ENCODE results near the gene PLEKHB1.
A peak's percentile ranks its signal among the peaks of the same experiment; 100 is the strongest.

The PLEKHB1 gene

GRCh38 chr11:73648121-73648520 is 1.7 kb downstream of the PLEKHB1 start:
- no peak for DNase-seq

- no peak for DNase-seq
These were observed 2.2 kb downstream of the PLEKHB1 start for GRCh38 chr11:73648571-73649046.

- DNase-seq, result no peak
These were observed 2.8 kb downstream of the PLEKHB1 start for GRCh38 chr11:73649206-73649605.

GRCh38 chr11:73650400-73650799 is 4.0 kb downstream of the PLEKHB1 start:
- DNase-seq, result no peak

GRCh38 chr11:73651252-73651651 is 4.9 kb downstream of the PLEKHB1 start:
- DNase-seq, result no peak

- DNase-seq, result no peak
These were observed 5.3 kb downstream of the PLEKHB1 start for GRCh38 chr11:73651661-73652045.

GRCh38 chr11:73652046-73652730 is 5.8 kb downstream of the PLEKHB1 start:
- DNase-seq, result no peak

- no peak for DNase-seq
These were observed 6.6 kb downstream of the PLEKHB1 start for GRCh38 chr11:73652856-73653559.

GRCh38 chr11:73653996-73654395 is 7.6 kb downstream of the PLEKHB1 start:
- no peak for DNase-seq

GRCh38 chr11:73654482-73655021 is 8.2 kb downstream of the PLEKHB1 start:
- no peak for DNase-seq

GRCh38 chr11:73655686-73656085 is 9.3 kb downstream of the PLEKHB1 start:
- no peak for DNase-seq

GRCh38 chr11:73656985-73657384 is 10.6 kb downstream of the PLEKHB1 start:
- DNase-seq, result no peak

- no peak for DNase-seq
These were observed 13.6 kb downstream of the PLEKHB1 start for GRCh38 chr11:73659961-73660360.

- no peak for DNase-seq
These were observed 14.2 kb downstream of the PLEKHB1 start for GRCh38 chr11:73660497-73661034.

GRCh38 chr11:73661035-73661628 is 14.8 kb downstream of the PLEKHB1 start:
- peak; percentile 86 to 92 for DNase-seq

GRCh38 chr11:73662445-73663157 is 16.2 kb downstream of the PLEKHB1 start:
- no peak for DNase-seq

- peak in 1 of 2 donors; percentile 41 for DNase-seq
These were observed 17.5 kb downstream of the PLEKHB1 start for GRCh38 chr11:73663604-73664495.

- no peak for DNase-seq
These were observed 18.5 kb downstream of the PLEKHB1 start for GRCh38 chr11:73664877-73665276.

GRCh38 chr11:73667891-73668290 is 21.5 kb downstream of the PLEKHB1 start:
- no peak for DNase-seq

- no peak for DNase-seq
These were observed 24.4 kb downstream of the PLEKHB1 start for GRCh38 chr11:73670808-73671207.

- no peak for DNase-seq
These were observed 25.3 kb downstream of the PLEKHB1 start for GRCh38 chr11:73671701-73672100.

All from inflammatory macrophage (primary cell).